Left lung (tissue), 10 donors: ENCODE measurements around the gene LGALS12. TPM values are rescaled to one million over a fixed set of nuclear protein-coding genes. Genes with fewer than 3 reads are reported as not detected.

Experiments
- ATAC-seq: fragments of 200-7000 bp; cut with Tn5 transposase; one replicate; pipeline ENCODE4 v1.9.1; 2020; ENCODE audit warnings: moderate library complexity
- DNase-seq, 4 donors: peaks; one replicate each; pipeline ENCODE4 v3.0.0-alpha.2; 2013 to 2020
- H3K27ac ChIP-seq, 2 donors: fragments of 200-600 bp; sonication (generic) in 1 of 2; one replicate each; pipeline versions ENCODE4 v1.5.0 to v1.8.0; 2020 to 2021
- H3K27me3 ChIP-seq, 2 donors: fragments of 200-600 bp; sonication (generic) in 1 of 2; one replicate each; pipeline versions ENCODE4 v1.5.0 to v1.8.0; 2020 to 2021
- H3K36me3 ChIP-seq, 2 donors: fragments of 200-600 bp; sonication (generic) in 1 of 2; one replicate each; pipeline versions ENCODE4 v1.5.0 to v1.8.0; 2020 to 2021
- H3K4me1 ChIP-seq, 2 donors: fragments of 200-600 bp; one replicate each; pipeline ENCODE4 v1.8.0; 2021
- H3K4me3 ChIP-seq, 2 donors: fragments of 200-600 bp; sonication (generic) in 1 of 2; one replicate each; pipeline versions ENCODE4 v1.5.0 to v1.8.0; 2020 to 2021; ENCODE audit warnings: mild to moderate bottlenecking in 1 of 2
- H3K9me3 ChIP-seq, 2 donors: fragments of 200-600 bp; sonication (generic) in 1 of 2; one replicate each; pipeline versions ENCODE4 v1.5.0 to v1.8.0; 2020 to 2021
- intact Hi-C, 2 donors: fragments of 100-400 bp; cut with DNase I; formaldehyde crosslinking; loops; one replicate each; pipeline versions ENCODE4 v1.11.2 to v1.14.2; 2022
- polyA plus RNA-seq, 6 donors: library from polyadenylated mRNA; unstranded; fragments of 120-200 nt; gene quantifications; one replicate each; pipeline ENCODE4 v1.2.1, GENCODE V29; 2013; ENCODE audit not compliant: insufficient read length in 6 of 6
- total RNA-seq, 2 donors: library from RNA; stranded (reverse); fragmentation: NEBNext Ultra II Directional; extraction: Animal tissue kit (Norgen Biotek cat#: 25700); gene quantifications; one replicate each; pipeline ENCODE4 v1.2.1, GENCODE V29; 2021
- TF ChIP-seq, protein P1 (sequence below), 2 donors: fragments of 200-600 bp; sonication (generic) in 1 of 2; IDR thresholded peaks; one replicate each; pipeline versions ENCODE4 v1.5.0 to v1.8.0; 2021; ENCODE audit warnings: antibody characterized with exemption in 2 of 2
- donor health status: DM: no; HTN: yes; CAD: no.
- donor health status: DM: no; HTN: no; CAD: no.

Gene LGALS12
- total and polyA plus RNA-seq, 8 donors: 0.15 to 0.86 (median 0.27) TPM

DNA sequence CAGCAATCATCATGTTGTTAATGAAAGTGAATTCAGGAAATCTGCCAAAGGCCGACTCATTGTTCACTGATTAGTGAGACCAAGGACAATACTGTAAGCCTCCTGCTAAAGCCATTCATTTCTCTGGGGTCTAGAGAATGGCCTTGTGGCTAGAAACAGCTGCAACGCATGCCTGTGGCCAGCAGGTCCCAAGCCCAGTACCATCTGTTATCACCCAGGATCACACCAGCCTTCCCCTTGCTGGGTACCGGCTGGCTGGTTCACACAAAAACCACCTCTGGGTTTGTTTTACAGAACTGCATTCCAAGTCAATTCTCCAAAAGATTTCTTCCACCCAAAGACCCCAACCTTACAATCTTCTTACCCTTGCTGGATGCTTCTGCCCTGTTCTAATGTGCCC is 16.0 kb upstream of the LGALS12 start:
- Histone ChIP-seq H3K36me3 (no peaks in the 10 kb centered on the region), H3K9me3 (peaks cover 3 to 10% of the 10 kb centered on the region in 2 donors), H3K27me3 (peaks cover 0 to 18% of the 10 kb centered on the region in 2 donors), H3K4me3 (no peak overlapping the region), H3K4me1 (peaks cover 0 to 34% of the 10 kb centered on the region in 2 donors), H3K27ac (no peak overlapping the region)
- TF ChIP-seq, protein P1, sequence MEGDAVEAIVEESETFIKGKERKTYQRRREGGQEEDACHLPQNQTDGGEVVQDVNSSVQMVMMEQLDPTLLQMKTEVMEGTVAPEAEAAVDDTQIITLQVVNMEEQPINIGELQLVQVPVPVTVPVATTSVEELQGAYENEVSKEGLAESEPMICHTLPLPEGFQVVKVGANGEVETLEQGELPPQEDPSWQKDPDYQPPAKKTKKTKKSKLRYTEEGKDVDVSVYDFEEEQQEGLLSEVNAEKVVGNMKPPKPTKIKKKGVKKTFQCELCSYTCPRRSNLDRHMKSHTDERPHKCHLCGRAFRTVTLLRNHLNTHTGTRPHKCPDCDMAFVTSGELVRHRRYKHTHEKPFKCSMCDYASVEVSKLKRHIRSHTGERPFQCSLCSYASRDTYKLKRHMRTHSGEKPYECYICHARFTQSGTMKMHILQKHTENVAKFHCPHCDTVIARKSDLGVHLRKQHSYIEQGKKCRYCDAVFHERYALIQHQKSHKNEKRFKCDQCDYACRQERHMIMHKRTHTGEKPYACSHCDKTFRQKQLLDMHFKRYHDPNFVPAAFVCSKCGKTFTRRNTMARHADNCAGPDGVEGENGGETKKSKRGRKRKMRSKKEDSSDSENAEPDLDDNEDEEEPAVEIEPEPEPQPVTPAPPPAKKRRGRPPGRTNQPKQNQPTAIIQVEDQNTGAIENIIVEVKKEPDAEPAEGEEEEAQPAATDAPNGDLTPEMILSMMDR (IDR thresholded peaks at IDR 0.05): no peak
- intact Hi-C loops: no loop called here
- DNase-seq: no peak
- no peak for ATAC-seq

DNA sequence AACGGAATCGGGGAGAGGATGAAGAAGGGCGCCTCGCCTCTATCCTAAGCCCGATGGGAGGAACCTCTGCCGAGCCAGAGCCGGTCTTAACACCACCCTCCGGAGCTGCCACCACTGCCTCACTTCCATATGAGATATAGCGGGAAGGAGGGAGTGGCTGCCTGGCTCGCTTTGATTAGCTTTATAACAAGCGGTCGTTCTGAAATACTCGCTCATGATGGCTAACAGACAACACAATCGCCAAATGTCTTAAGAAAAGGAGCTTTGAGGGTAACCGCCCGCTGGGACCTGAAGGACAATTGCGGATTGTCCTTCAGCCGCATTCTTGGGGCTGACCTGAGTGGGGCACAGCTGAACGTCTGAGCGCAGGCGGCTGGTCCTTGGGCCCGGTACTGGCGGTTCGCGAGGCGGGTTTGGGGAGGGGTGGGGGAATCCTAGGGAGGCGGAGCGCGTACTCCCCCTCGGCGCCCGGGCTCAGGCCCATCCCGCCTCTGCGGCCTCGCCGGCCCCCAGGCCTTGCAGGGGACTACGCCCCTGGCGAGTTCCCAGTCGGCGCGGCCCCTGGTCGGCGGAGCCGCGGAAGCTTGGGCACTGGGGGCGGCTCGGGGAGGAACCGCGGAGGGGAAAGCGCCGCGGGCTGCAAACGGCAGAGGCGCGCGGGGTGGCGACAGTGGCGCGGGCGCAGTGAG is 15.2 kb upstream of the LGALS12 start, which contains the start of gene PLAAT5:
PLAAT5 (minus strand) TSS at position 617 of the 689 bp plus-strand sequence; CDS start at position 484, 133 bp downstream.
- H3K27me3 ChIP-seq: peaks cover 0 to 18% of the 10 kb centered on the region in 2 donors
- peak; percentile 82 for ATAC-seq
- H3K36me3 ChIP-seq: no peaks in the 10 kb centered on the region
- H3K9me3 ChIP-seq: peaks cover 0 to 2% of the 10 kb centered on the region in 2 donors
- peak within 1 kb of the TSS in 1 of 2 donors; percentile 41 for H3K27ac ChIP-seq
- peaks cover 0 to 34% of the 10 kb centered on the region in 2 donors for H3K4me1 ChIP-seq
- peak within 1 kb of the TSS; percentile 33 to 47 for H3K4me3 ChIP-seq
- intact Hi-C loops: no loop called here
- DNase-seq: peak in 2 of 4 donors; percentile 45 to 90
- TF ChIP-seq, protein P1 (IDR thresholded peaks at IDR 0.05): no peak

DNA sequence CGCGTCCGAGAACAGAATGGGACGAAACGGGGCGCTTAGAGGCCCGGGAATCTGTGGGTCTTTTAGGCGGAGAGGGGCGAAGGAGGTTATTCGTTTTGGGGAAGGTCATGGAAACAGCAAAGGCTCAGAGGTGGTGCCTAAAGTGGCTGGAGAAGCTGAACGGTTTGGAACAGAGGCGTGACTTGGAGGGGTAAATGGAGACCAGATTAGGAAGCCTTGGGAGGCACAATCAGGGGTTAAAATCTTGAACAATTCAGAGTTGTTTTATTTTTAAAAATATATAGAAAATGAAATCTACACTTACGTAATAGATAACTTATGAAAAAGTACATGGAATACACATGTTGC is 14.7 kb upstream of the LGALS12 start:
- intact Hi-C loops: no loop called here
- no peaks in the 10 kb centered on the region for H3K36me3 ChIP-seq
- DNase-seq: no peak
- H3K9me3 ChIP-seq: no peaks in the 10 kb centered on the region
- TF ChIP-seq, protein P1 (IDR thresholded peaks at IDR 0.05): no peak
- ATAC-seq: no peak
- H3K4me1 ChIP-seq: peaks cover 0 to 34% of the 10 kb centered on the region in 2 donors
- H3K4me3 ChIP-seq: peak overlapping the region; percentile 33 to 47
- H3K27me3 ChIP-seq: peaks cover 0 to 18% of the 10 kb centered on the region in 2 donors
- H3K27ac ChIP-seq: peak overlapping the region in 1 of 2 donors; percentile 41

DNA sequence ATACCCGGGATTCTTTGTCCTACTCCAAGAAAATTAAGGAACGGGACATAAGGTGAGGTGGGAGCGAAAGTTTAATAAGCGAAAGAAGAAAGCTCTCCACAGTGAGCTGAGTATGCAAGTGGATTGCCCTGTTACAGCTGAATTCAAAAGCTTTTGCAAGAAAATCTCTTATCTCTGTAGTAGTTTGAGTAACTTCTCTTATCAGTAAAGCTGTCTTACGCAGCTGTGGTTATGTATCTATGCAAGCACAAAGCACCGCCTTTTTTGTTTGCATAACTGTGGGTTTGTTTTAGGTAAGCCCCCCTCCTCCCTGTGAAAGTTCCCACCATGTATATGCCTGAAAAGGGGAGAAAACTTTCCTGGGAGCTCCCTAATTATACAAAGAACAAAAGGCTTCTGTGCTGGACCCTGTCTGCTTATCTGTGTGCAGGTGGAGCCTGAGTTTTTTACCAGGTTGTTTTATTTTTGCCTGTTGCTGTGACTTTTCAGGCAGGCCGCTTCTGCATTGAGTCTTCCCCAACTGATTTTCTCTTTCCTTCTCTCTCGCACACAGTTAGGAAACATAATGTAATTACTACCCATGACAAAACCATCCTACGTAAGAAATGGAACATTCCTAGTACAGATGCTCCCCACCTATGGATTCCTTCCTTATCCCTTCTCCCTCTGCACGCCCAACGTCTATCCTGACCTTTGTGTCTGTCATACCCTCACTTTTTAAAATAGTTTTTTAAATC is 14.1 kb upstream of the LGALS12 start:
- no peaks in the 10 kb centered on the region for H3K9me3 ChIP-seq
- TF ChIP-seq, protein P1 (IDR thresholded peaks at IDR 0.05): no peak
- H3K4me1 ChIP-seq: peaks cover 0 to 34% of the 10 kb centered on the region in 2 donors
- H3K27ac ChIP-seq: no peak overlapping the region
- ATAC-seq (peak; percentile 62), DNase-seq (peak in 1 of 4 donors; percentile 30)
- peak overlapping the region; percentile 33 to 47 for H3K4me3 ChIP-seq
- no peaks in the 10 kb centered on the region for H3K36me3 ChIP-seq
- intact Hi-C loops: no loop called here
- peaks cover 0 to 18% of the 10 kb centered on the region in 2 donors for H3K27me3 ChIP-seq

DNA sequence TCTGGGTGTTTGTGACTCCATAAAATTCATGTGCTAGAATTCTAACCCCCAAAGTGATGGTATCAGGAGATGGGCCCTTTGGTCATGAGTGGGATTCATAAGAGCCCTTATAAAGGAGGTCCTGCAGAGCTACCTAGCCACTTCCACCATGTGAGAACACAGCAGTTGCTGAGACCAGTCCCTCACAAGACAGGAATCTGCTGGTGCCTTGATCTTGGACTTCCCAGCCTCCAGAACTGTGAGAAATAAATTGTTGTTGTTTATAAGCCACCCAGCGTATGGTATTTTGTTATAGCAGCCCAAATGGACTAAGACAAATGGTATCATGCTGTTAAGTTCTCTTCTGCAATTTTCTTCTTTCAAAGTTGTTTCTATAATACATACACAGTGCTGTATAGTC is 13.4 kb upstream of the LGALS12 start:
- intact Hi-C loops: no loop called here
- no peak for ATAC-seq
- DNase-seq: no peak
- TF ChIP-seq, protein P1 (IDR thresholded peaks at IDR 0.05): no peak
- Histone ChIP-seq H3K4me3 (no peak overlapping the region), H3K27me3 (peaks cover 0 to 18% of the 10 kb centered on the region in 2 donors), H3K9me3 (no peaks in the 10 kb centered on the region), H3K4me1 (peaks cover 0 to 34% of the 10 kb centered on the region in 2 donors), H3K27ac (no peak overlapping the region), H3K36me3 (no peaks in the 10 kb centered on the region)
